SH-SY5Y (cell line): Measurements from ENCODE around the gene ROBO1.

Experiments used
- GATA2 ChIP-seq: IDR thresholded peaks from 2 replicates; pipeline ENCODE4 v1.6.1; 2011; ENCODE audit warnings: mild to moderate bottlenecking, low read depth, low read length
- GATA3 ChIP-seq: IDR thresholded peaks from 2 replicates; pipeline ENCODE4 v1.6.1; 2011; ENCODE audit warnings: low read depth, mild to moderate bottlenecking, low read length, moderate library complexity

- TF ChIP-seq GATA2 (no peak), GATA3 (no peak)
Measured at GRCh38 chr3:78659386-78659987, 1108.3 kb downstream of the ROBO1 start.
